Measurements from ENCODE around the gene CCT7. TPM values are rescaled to one million over a fixed set of nuclear protein-coding genes. Genes with fewer than 3 reads are reported as not detected.

The CCT7 gene
- polyA plus RNA-seq, 1 donor from 2014 or later = 310 TPM

DNA sequence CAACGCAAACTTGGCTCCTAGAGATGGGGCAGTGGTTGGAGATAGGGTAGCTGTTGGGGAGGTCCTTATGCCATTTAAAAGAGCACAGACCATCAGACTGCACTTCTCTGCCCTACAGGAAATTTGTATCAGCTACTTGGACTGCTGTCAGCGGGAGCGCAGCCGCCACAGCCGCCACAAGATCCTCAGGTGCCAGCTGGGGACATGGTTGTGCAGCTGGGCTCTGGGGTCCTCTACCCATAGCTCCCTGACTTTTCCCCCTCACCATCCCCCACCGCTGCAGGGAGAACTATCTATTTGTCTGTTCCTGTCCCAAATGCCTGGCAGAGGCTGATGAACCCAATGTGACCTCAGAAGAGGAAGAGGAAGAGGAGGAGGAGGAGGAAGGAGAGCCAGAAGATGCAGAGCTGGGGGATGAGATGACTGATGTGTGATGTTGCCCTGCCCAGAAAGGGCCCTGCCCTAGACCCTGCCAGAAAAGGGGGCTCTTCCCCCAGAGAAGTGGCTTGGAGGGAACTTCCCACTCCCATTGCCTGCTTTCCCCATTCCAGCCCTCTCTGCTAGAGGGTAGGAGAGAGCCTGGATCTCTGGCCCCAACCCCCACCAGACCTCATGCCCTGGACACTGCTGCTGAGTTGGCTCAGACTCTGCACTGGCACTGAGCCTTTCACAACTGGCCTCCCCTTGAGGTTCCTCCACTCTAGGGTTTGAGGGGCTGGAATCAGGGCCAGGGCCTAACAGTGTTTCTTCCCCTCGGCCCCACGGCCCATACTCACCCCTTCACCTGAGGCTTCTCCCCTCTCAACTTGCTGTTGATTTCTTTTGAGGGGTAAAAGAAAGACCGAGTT, 8.4 kb upstream of the CCT7 start:
- H3K27me3 ChIP-seq (ENCODE audit: insufficient read depth, low read depth, low read length) = no peaks in the 10 kb centered on the region
- no peak overlapping the region for H3K27ac ChIP-seq (ENCODE audit: low read length)
- H3K9me2 ChIP-seq (ENCODE audit: insufficient read depth, low read length) = no peaks in the 10 kb centered on the region
- H2AFZ ChIP-seq (ENCODE audit: low read depth, low read length) = no peak overlapping the region
- H3K79me2 ChIP-seq (replicated peaks; ENCODE audit: insufficient read depth, low read length) = no peaks in the 10 kb centered on the region
- TF ChIP-seq, protein P1, sequence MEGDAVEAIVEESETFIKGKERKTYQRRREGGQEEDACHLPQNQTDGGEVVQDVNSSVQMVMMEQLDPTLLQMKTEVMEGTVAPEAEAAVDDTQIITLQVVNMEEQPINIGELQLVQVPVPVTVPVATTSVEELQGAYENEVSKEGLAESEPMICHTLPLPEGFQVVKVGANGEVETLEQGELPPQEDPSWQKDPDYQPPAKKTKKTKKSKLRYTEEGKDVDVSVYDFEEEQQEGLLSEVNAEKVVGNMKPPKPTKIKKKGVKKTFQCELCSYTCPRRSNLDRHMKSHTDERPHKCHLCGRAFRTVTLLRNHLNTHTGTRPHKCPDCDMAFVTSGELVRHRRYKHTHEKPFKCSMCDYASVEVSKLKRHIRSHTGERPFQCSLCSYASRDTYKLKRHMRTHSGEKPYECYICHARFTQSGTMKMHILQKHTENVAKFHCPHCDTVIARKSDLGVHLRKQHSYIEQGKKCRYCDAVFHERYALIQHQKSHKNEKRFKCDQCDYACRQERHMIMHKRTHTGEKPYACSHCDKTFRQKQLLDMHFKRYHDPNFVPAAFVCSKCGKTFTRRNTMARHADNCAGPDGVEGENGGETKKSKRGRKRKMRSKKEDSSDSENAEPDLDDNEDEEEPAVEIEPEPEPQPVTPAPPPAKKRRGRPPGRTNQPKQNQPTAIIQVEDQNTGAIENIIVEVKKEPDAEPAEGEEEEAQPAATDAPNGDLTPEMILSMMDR (IDR thresholded peaks at IDR 0.05; ENCODE audit: poor library complexity, severe bottlenecking) = no peak
- TF ChIP-seq EZH2 (IDR thresholded peaks at IDR 0.05; ENCODE audit: borderline replicate concordance, insufficient read depth, low read length, poor library complexity, severe bottlenecking) (no peak), RAD21 (conservative IDR thresholded peaks at IDR 0.05) (no peak), POLR2AphosphoS5 (IDR thresholded peaks at IDR 0.05) (no peak), MXI1 (conservative IDR thresholded peaks at IDR 0.05; ENCODE audit: poor library complexity, severe bottlenecking) (no peak), SMC3 (conservative IDR thresholded peaks at IDR 0.05; ENCODE audit: poor library complexity) (no peak), EP300 (conservative IDR thresholded peaks at IDR 0.05; ENCODE audit: poor library complexity, severe bottlenecking) (no peak)
- TF ChIP-seq, protein P2, sequence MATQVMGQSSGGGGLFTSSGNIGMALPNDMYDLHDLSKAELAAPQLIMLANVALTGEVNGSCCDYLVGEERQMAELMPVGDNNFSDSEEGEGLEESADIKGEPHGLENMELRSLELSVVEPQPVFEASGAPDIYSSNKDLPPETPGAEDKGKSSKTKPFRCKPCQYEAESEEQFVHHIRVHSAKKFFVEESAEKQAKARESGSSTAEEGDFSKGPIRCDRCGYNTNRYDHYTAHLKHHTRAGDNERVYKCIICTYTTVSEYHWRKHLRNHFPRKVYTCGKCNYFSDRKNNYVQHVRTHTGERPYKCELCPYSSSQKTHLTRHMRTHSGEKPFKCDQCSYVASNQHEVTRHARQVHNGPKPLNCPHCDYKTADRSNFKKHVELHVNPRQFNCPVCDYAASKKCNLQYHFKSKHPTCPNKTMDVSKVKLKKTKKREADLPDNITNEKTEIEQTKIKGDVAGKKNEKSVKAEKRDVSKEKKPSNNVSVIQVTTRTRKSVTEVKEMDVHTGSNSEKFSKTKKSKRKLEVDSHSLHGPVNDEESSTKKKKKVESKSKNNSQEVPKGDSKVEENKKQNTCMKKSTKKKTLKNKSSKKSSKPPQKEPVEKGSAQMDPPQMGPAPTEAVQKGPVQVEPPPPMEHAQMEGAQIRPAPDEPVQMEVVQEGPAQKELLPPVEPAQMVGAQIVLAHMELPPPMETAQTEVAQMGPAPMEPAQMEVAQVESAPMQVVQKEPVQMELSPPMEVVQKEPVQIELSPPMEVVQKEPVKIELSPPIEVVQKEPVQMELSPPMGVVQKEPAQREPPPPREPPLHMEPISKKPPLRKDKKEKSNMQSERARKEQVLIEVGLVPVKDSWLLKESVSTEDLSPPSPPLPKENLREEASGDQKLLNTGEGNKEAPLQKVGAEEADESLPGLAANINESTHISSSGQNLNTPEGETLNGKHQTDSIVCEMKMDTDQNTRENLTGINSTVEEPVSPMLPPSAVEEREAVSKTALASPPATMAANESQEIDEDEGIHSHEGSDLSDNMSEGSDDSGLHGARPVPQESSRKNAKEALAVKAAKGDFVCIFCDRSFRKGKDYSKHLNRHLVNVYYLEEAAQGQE (IDR thresholded peaks at IDR 0.05; ENCODE audit: borderline replicate concordance) = no peak
- H3K9me3 ChIP-seq (ENCODE audit: low read length) = no peaks in the 10 kb centered on the region
- no peaks in the 10 kb centered on the region for H3F3A ChIP-seq (ENCODE audit: insufficient read depth, low read length, poor library complexity, severe bottlenecking)
- no peak overlapping the region for H3K4me2 ChIP-seq (ENCODE audit: low read length)
- H3K4me3 ChIP-seq (ENCODE audit: low read length) = no peak overlapping the region
- H3K36me3 ChIP-seq (ENCODE audit: insufficient read depth, low read length) = no peaks in the 10 kb centered on the region
- H4K20me1 ChIP-seq (ENCODE audit: insufficient read depth) = no peaks in the 10 kb centered on the region
- no peak overlapping the region for H3K9ac ChIP-seq (ENCODE audit: low read length)

- H2AFZ ChIP-seq (ENCODE audit: low read depth, low read length) = no peak overlapping the region
- no peaks in the 10 kb centered on the region for H3K27me3 ChIP-seq (ENCODE audit: insufficient read depth, low read depth, low read length)
- no peaks in the 10 kb centered on the region for H3K79me2 ChIP-seq (replicated peaks; ENCODE audit: insufficient read depth, low read length)
- H3K9ac ChIP-seq (ENCODE audit: low read length) = no peak overlapping the region
- H3F3A ChIP-seq (ENCODE audit: insufficient read depth, low read length, poor library complexity, severe bottlenecking) = no peaks in the 10 kb centered on the region
- no peaks in the 10 kb centered on the region for H4K20me1 ChIP-seq (ENCODE audit: insufficient read depth)
- no peak overlapping the region for H3K4me2 ChIP-seq (ENCODE audit: low read length)
- H3K27ac ChIP-seq (ENCODE audit: low read length) = no peak overlapping the region
- H3K9me3 ChIP-seq (ENCODE audit: low read length) = no peaks in the 10 kb centered on the region
- TF ChIP-seq, protein P1 (IDR thresholded peaks at IDR 0.05; ENCODE audit: poor library complexity, severe bottlenecking) = no peak
- TF ChIP-seq TAF1 (IDR thresholded peaks at IDR 0.05; ENCODE audit: low read depth) (no peak), EZH2 (IDR thresholded peaks at IDR 0.05; ENCODE audit: borderline replicate concordance, insufficient read depth, low read length, poor library complexity, severe bottlenecking) (no peak), MXI1 (conservative IDR thresholded peaks at IDR 0.05; ENCODE audit: poor library complexity, severe bottlenecking) (no peak), EP300 (conservative IDR thresholded peaks at IDR 0.05; ENCODE audit: poor library complexity, severe bottlenecking) (no peak), SMC3 (conservative IDR thresholded peaks at IDR 0.05; ENCODE audit: poor library complexity) (no peak), POLR2AphosphoS5 (IDR thresholded peaks at IDR 0.05) (no peak), RAD21 (conservative IDR thresholded peaks at IDR 0.05) (no peak)
- TF ChIP-seq, protein P2 (IDR thresholded peaks at IDR 0.05; ENCODE audit: borderline replicate concordance) = no peak
- no peak overlapping the region for H3K4me3 ChIP-seq (ENCODE audit: low read length)
- no peaks in the 10 kb centered on the region for H3K36me3 ChIP-seq (ENCODE audit: insufficient read depth, low read length)
- H3K9me2 ChIP-seq (ENCODE audit: insufficient read depth, low read length) = no peaks in the 10 kb centered on the region
Measured at GRCh38 chr2:73227086-73227485, 7.0 kb upstream of the CCT7 start.

All from neural cell (in vitro differentiated cells).